ENCODE results near the gene ARHGAP24.

ARHGAP24 gene

GRCh38 chr4:85457752-85458467, 17.0 kb upstream of the ARHGAP24 start:
- TF ChIP-seq POLR2A (IDR thresholded peaks at IDR 0.05; ENCODE audit: low read depth, low read length) = no peak
- DNase-seq (ENCODE audit: insufficient read length, low spot score) (no peak), FAIRE-seq (no peak)

- TF ChIP-seq POLR2A (IDR thresholded peaks at IDR 0.05; ENCODE audit: low read depth, low read length) = no peak
- no peak for FAIRE-seq
- DNase-seq (ENCODE audit: insufficient read length, low spot score) = no peak
These were observed 15.2 kb upstream of the ARHGAP24 start for GRCh38 chr4:85459736-85460135.

GRCh38 chr4:85474356-85474755, 594 bp upstream of the ARHGAP24 start:
- FAIRE-seq (no peak), DNase-seq (ENCODE audit: insufficient read length, low spot score) (no peak)
- TF ChIP-seq POLR2A (IDR thresholded peaks at IDR 0.05; ENCODE audit: low read depth, low read length) = no peak

GRCh38 chr4:85475631-85476233, 782 bp downstream of the ARHGAP24 start:
- FAIRE-seq (no peak), DNase-seq (ENCODE audit: insufficient read length, low spot score) (no peak)
- no peak for TF ChIP-seq POLR2A (IDR thresholded peaks at IDR 0.05; ENCODE audit: low read depth, low read length)

GRCh38 chr4:85476381-85476780, 1.4 kb downstream of the ARHGAP24 start:
- DNase-seq (ENCODE audit: insufficient read length, low spot score) (no peak), FAIRE-seq (no peak)
- TF ChIP-seq POLR2A (IDR thresholded peaks at IDR 0.05; ENCODE audit: low read depth, low read length) = no peak

GRCh38 chr4:85477534-85477933, 2.6 kb downstream of the ARHGAP24 start:
- DNase-seq (ENCODE audit: insufficient read length, low spot score) (no peak), FAIRE-seq (no peak)
- no peak for TF ChIP-seq POLR2A (IDR thresholded peaks at IDR 0.05; ENCODE audit: low read depth, low read length)

- FAIRE-seq = no peak
These were observed 3.6 kb downstream of the ARHGAP24 start for GRCh38 chr4:85478576-85478975.

GRCh38 chr4:85482010-85482738, 7.2 kb downstream of the ARHGAP24 start:
- no peak for DNase-seq (ENCODE audit: insufficient read length, low spot score)
- FAIRE-seq = no peak
- TF ChIP-seq POLR2A (IDR thresholded peaks at IDR 0.05; ENCODE audit: low read depth, low read length) = no peak

More at GRCh38 chr4:85478576-85478975, 3.6 kb downstream of the ARHGAP24 start:
- no peak for TF ChIP-seq POLR2A (IDR thresholded peaks at IDR 0.05; ENCODE audit: low read depth, low read length)
- DNase-seq (ENCODE audit: insufficient read length, low spot score) = no peak

- DNase-seq (ENCODE audit: insufficient read length, low spot score) = no peak
- FAIRE-seq = peak; percentile 61
These were observed 11.6 kb downstream of the ARHGAP24 start for GRCh38 chr4:85486425-85487086.

GRCh38 chr4:85488416-85488815, 13.5 kb downstream of the ARHGAP24 start:
- TF ChIP-seq POLR2A (IDR thresholded peaks at IDR 0.05; ENCODE audit: low read depth, low read length) = no peak
- no peak for FAIRE-seq
- DNase-seq (ENCODE audit: insufficient read length, low spot score) = no peak

More at GRCh38 chr4:85486425-85487086, 11.6 kb downstream of the ARHGAP24 start:
- no peak for TF ChIP-seq POLR2A (IDR thresholded peaks at IDR 0.05; ENCODE audit: low read depth, low read length)

GRCh38 chr4:85489273-85489981, 14.5 kb downstream of the ARHGAP24 start:
- TF ChIP-seq POLR2A (IDR thresholded peaks at IDR 0.05; ENCODE audit: low read depth, low read length) = no peak

GRCh38 chr4:85491527-85491926, 16.6 kb downstream of the ARHGAP24 start:
- TF ChIP-seq POLR2A (IDR thresholded peaks at IDR 0.05; ENCODE audit: low read depth, low read length) = no peak
- no peak for FAIRE-seq
- DNase-seq (ENCODE audit: insufficient read length, low spot score) = no peak

More at GRCh38 chr4:85489273-85489981, 14.5 kb downstream of the ARHGAP24 start:
- DNase-seq (ENCODE audit: insufficient read length, low spot score) (no peak), FAIRE-seq (no peak)

GRCh38 chr4:85492336-85492735, 17.4 kb downstream of the ARHGAP24 start:
- DNase-seq (ENCODE audit: insufficient read length, low spot score) (no peak), FAIRE-seq (no peak)
- TF ChIP-seq POLR2A (IDR thresholded peaks at IDR 0.05; ENCODE audit: low read depth, low read length) = no peak
